GM20000 (cell line): ENCODE results near the gene IL17B.

Source experiments
- DNase-seq: peaks from one replicate; pipeline ENCODE4 v3.0.0; 2012; ENCODE audit warnings: low spot score
- TF ChIP-seq, protein P1 (sequence below): IDR thresholded peaks from 2 replicates; pipeline ENCODE4 v1.5.1; 2012; ENCODE audit warnings: mild to moderate bottlenecking, control low read depth; ENCODE audit errors: extremely low read depth, missing control alignments

Gene IL17B

DNA sequence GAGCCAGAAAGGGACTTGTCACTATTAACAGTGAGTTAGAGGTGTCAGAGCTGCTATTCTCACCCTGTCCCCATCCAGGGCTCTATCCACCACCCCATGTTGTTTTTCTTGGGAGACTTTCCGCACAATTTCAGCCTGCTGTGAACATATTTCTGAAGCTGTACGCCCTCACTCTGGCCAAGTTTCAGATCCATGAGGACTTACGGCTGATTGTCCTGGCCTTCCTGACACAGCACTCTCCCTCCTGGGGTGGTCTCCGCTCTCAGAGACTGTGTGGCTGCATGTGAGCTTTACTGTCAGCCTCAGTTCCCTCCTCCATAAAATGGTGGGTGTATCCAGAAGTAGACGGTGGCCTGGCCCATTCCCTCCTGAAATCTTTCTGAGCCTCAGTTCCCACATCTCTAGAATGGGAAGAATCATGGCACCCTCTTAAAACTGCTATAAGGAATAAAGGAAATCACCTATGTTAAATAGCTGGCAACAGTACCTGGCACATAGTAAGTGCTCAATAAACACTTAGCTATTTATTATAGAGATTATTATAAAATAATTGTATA lies 804 bp upstream of the IL17B start:
- TF ChIP-seq, protein P1, sequence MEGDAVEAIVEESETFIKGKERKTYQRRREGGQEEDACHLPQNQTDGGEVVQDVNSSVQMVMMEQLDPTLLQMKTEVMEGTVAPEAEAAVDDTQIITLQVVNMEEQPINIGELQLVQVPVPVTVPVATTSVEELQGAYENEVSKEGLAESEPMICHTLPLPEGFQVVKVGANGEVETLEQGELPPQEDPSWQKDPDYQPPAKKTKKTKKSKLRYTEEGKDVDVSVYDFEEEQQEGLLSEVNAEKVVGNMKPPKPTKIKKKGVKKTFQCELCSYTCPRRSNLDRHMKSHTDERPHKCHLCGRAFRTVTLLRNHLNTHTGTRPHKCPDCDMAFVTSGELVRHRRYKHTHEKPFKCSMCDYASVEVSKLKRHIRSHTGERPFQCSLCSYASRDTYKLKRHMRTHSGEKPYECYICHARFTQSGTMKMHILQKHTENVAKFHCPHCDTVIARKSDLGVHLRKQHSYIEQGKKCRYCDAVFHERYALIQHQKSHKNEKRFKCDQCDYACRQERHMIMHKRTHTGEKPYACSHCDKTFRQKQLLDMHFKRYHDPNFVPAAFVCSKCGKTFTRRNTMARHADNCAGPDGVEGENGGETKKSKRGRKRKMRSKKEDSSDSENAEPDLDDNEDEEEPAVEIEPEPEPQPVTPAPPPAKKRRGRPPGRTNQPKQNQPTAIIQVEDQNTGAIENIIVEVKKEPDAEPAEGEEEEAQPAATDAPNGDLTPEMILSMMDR = no peak
- no peak for DNase-seq

DNA sequence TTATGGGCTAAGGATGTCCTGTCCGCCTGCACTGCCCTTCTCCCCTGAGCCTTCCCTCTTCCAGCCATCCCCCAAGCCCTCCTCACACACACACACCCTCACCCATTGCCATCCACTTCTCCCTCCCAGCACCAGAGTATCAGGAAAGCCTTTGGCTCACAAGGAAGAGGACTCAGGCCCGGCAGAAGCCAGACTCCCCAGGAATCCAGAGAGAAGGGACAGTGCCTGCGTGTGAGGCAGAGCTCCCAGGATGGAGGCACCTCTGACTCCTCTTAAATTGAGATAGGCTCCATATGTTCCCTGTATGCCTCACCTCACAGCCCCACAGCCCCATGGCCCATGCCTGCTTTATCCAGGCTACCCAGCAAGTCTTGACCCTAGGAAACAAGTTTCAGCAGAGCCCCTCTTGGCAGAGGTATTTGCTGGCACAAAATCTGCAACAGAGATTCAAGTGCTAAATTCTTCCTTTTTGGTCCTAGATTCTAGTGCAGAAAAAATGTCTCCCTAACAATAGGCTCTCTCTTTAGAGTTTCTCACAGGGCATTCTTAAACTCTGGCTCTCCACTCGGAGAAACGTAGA lies 761 bp downstream of the IL17B start:
- DNase-seq = no peak
- TF ChIP-seq, protein P1 = no peak

DNA sequence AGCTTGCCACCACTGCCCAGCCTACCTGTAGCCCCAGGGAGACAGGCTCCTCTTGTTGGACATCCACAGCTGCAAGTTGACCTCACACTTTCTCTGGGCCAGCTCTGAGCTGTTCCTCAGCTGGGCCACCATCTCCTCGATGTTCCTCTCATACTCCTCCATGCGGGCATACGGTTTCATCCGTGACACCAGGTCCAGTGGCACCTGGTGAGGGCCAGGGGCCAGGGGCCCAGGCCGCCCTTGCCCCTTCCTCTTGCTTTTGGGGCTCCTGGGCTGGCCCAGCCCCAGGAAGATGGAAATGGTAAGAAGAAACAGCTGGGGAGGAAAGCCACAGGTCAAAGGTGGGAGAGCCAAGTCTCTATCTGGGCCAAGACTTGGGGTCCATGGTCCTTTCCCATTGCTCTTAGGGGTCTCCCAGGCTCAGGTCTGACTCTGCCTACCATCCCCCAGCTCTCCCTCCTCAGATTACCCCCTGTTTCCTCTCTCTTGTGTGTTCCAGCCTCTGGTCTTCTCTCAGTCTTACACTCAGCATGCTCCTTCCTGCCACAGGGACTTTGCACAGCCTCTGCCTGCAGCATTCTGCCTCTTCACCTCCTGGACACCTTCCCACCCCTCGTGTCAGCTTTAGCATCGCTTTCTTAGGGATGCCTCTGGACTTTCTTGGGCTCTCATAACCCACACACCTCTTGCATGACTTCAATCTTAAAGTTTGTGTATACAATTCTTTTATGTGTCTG lies 2.2 kb downstream of the IL17B start:
- TF ChIP-seq, protein P1 = no peak
- no peak for DNase-seq

DNA sequence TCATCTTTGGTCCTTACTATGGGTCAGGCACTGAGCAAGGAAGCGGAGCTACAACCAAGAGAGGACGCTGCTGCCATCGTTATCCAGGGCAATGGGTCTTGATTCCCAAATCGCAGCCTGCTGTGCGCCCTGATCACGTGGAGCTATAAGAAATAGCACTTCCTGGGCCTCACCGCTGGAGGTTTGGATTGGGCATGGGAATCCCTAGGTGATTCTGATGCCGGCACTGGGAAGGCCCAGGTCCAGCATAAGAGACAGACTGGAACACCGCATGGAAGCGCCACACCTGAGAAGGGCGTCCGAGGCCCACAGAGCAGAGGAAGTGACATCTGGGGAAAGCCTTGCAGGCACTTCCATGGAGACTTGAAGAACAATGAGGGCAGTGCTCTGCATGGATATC lies 3.0 kb downstream of the IL17B start:
- DNase-seq = no peak
- TF ChIP-seq, protein P1 = no peak

DNA sequence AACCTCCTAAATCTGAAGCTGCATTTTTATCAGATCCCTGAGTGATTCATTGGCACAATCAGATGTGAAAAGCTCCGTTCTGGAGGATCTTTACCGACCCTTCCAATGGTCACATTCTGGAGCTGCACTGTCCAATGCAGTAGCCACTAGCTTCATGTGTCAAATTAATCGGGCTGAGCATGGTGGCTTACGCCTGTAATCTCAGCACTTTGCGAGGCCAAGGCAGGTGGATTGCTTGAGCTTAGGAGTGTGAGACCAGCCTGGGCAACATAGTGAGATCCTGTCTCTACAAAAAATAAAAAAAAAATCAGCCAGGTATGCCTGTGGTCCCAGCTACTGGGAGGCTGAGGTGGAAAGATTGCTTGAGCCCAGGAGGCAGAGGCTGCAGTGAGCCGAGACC lies 3.7 kb downstream of the IL17B start:
- TF ChIP-seq, protein P1 = no peak
- no peak for DNase-seq

DNA sequence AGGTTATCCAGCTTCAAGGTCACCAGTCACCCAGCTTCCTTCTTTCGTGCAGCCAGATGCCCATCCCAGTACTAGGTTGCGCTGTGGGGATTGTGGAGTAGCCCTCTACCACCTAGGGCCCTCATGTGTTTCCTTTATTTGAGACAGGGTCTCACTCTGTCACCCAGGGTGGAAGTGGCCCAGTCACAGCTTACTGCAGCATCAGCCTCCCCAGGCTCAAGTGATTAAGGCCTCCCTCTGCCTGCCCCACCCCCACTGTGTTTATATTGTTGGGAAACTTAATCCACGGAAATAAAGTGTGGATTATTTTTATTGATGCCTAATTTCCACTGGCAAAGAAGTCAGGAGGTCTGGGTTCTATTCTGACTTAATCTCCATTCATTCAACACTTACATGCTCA lies 4.3 kb downstream of the IL17B start:
- TF ChIP-seq, protein P1 = no peak
- no peak for DNase-seq

DNA sequence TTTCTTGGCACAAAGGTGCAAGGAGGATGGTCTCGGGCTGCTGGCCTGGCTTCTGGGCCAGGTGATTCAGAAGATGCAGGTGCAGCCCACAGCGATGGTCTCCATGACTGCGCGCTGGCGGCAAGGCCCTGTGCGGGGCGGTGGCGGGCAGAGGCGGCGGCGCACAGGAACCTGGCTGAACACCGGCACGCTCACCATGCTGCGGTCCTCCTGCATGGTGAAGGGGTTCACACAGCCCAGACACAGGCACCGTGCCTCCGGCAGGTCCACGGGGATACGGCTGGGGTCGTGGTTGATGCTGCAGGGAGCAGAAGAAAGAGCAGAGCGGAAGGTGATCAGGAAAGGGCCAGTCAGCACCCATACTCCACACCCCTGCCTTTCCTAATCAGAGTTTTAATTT lies 4.8 kb downstream of the IL17B start:
- TF ChIP-seq, protein P1 = no peak
- DNase-seq = no peak
